GM03348 (cell line): Measurements from ENCODE around the gene THSD7A.

Source experiments
- DNase-seq: peaks from one replicate; pipeline ENCODE4 v3.0.0; 2012; ENCODE audit warnings: low spot score

Gene THSD7A

DNA sequence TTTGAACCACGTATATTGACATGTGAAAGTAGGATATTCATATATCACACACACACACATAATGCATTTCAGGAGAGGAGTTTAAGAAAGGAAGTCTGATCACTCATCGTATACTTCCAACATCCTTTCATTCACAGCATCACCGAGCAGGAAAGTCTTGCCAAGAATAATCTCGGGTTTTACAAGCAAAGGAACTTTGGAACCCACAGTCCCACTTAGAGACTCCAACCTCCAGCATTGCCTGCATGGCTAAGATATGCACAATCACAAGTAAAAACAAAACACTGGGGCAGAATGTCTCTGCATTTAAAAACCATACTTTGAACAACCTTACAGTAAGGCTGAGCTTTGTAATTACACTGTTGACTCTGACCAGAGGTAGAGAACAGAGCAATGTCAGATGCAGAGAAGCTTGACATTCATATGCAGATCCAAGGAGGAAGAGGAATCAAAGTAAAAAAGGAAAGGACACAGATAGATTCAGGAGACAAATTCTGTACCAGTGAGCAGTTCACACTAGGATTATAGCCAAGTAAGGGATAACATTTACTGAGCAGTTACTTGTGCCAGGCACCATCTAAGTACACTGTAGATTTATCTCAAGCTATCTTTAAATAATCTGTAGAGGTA is 14.8 kb downstream of the THSD7A start:
- no peak for DNase-seq

DNA sequence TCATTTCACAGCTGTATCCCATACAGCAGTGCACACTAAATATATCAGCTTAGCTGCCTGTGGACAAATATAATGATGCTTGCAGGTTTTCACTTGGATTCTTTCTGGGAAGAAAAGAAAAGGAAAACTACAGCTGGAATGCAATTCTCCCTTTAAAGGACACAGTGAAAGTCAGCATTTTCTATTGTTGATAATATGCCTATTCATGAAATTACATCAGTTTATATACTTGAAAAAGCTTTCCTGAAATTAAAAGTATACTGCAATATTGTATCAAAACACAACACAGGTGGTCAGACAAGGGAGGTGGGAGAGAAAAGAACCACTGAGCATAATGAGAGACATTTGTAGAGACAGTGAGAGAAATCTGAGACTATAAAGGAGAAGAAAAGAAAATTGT is 20.3 kb downstream of the THSD7A start:
- no peak for DNase-seq

DNA sequence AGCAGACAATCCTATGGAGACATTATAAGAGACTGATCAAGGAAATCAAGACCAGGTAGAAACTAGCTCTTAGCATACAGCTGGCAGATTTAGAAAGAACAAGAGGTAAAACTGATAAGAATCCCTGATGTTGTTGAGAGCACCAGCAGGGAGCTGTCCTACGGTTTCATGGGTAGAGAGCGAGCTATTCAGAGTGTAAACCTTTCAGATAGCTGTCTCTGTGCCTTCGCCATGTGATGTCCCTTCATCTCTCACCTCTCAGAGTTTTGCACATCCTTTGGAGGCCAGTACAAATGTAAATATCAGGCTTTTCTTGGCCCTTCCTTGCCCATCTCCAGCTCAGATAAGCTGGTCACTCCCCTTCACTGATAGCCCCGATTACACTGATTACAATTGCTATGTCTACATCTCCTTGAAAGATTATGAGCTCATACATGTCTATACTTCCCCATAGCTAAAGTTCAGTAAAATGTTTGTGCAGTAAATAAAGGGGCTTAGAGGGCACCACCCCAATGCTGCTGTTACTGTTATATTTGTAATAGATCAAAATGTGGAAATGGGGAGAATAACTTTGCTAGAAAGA is 21.9 kb downstream of the THSD7A start:
- DNase-seq, result no peak

DNA sequence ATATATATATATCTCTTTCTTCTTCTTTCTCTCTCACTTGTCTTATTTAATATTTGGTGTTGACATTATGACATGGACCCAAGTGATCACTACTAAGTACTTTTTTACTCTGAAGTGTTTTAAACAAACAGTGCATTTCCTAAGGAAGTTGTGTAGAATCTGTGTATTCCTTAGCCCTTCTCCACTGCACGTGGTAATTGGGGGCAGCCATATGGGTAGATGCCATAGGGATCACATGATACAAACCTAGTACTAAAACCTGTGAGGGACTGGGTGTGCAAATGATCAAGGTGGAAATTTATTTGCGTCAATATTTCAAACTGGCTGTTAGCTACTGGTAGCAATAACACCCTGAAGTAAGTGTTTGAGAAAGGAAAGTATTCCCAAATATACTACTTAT is 25.0 kb downstream of the THSD7A start:
- DNase-seq, result no peak

DNA sequence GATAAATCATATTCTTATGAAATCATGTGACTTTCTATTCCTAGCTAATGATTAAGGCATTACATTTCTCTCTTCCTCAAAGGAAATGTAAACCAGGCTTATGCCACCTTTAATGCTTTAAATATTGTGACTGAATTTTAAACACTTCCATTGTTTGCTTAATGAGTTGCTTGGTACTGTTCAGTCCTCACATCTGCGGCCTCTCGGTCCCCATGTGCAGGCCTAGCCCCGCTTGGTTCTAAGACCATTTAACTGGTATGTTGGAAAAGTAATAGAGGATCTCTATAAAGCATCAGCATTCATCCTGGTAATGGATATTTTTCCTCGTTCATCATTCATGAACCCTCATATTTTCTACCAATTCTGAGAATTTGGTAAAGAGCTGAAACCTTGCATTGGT is 27.4 kb downstream of the THSD7A start:
- no peak for DNase-seq

DNA sequence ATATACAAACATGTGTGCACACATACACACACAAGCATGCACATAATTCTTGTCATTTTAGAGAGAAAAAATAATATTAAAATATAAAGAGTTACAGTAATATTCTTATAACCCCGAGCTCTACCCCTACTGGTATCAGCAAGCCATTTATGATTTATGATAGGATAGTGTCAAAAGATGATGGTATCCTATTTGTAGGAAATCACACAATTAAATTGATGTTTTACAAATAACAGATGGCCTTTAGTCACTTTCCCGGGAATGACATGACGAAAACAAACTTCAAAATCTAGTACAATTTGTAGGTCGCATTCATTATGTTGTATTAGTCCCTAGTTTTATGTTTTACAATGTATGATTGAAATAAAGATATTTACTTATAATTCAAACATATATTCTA is 36.8 kb downstream of the THSD7A start:
- DNase-seq, result no peak

DNA sequence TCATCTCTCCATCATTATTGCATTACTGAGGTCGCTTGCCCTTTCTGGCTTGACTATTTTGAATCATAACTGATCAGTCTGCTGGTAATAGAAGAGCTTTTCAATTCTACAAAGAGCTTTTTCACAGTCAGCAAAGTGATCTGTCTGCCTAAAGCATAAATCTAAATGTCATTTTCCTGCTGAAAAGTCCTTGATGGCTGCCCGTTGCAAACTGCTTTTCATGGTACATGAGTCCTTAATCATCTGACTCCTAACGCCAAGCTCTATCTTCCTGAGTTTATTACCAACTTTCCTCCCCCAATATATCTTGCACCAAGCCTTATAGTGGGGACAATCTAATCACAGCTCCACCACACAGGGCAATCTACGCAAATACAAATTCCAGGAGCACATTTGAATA is 39.8 kb downstream of the THSD7A start:
- DNase-seq, result no peak

DNA sequence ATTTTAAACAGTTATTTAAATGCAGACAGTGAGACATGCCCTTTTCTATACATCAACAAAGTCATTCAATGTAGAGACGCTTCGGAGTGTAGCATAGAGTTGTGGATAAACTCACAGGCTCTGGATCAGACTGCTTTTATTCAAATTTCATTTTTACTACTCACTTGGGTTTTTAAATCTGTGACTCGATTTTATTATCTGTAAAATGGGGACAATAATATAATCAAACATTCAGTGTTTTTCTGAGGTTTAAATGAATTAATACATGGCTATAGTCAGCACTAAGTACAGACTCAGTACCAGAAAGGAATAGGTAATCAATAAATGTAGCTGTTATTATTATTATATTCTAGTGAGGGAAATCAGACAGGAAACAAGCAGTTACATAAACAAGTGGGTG is 43.4 kb downstream of the THSD7A start:
- no peak for DNase-seq

DNA sequence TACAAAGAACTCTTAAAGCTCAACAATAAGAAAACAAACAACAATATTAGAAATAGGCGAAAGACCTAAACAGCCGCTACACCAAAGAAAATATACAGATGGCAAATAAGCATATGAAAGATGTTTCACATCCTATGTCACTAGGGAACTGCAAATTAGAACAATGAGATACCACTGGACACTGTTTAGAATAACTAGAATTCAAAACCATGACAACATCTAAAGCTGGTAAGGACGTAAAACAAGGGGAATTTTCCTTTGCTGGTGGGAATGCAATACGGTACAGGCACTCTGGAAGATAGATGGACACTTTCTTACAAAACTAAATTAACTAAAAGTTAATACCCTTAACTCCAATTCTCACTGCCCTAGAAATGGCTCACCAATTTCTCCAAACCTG is 44.5 kb downstream of the THSD7A start:
- no peak for DNase-seq

DNA sequence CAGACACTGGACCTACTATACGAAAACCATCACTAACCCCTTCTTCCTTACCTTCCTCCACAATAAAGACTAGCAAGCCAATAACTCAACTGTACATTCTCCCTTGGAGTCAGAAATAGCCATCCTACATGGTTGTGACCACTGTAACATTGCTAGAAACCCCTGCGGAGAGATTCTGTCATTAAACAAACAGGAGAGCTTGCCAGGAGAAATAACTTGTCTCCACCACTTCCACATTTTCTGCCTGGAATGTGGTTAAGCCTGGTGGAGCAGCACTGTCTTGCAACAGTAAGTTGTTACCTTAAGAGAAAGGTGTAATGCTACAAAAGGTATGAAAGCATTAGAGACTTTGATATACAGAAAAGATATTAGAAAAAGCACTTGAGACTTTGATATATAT is 45.8 kb downstream of the THSD7A start:
- no peak for DNase-seq

DNA sequence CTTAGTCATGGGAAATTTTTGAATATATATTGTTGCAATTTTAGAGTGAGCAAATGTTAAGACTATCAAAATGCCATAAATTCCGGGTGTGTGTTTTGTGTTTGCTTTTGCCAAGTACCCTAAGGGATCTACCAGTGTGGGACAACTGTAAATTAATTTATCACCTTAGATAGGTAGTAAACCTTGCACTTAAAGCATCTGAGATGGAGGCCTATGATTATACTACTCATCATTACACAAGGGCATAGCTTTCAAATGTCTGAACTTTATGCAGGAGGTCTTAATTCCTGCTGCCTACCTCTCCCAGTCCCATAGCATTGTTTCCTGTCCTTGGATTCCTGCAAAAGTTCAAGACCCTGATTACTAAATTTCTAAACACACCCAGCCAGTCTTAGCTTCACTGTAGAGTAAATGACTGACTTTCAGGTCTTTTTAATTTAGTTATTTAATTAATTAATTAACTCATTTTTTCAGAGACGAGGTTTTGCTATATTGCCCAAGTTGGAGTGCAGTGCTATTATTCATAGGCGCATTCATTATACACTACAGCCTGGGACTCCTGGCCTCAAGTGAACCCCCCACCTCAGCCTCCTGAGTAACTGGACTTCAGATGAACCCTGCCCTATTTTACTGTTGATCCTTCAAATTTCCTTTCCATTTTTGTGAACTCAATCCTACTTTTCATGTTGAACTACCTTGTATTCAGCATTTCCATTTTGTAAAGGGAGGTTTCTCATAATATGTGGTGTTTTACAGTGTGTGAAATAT is 47.0 kb downstream of the THSD7A start:
- no peak for DNase-seq

DNA sequence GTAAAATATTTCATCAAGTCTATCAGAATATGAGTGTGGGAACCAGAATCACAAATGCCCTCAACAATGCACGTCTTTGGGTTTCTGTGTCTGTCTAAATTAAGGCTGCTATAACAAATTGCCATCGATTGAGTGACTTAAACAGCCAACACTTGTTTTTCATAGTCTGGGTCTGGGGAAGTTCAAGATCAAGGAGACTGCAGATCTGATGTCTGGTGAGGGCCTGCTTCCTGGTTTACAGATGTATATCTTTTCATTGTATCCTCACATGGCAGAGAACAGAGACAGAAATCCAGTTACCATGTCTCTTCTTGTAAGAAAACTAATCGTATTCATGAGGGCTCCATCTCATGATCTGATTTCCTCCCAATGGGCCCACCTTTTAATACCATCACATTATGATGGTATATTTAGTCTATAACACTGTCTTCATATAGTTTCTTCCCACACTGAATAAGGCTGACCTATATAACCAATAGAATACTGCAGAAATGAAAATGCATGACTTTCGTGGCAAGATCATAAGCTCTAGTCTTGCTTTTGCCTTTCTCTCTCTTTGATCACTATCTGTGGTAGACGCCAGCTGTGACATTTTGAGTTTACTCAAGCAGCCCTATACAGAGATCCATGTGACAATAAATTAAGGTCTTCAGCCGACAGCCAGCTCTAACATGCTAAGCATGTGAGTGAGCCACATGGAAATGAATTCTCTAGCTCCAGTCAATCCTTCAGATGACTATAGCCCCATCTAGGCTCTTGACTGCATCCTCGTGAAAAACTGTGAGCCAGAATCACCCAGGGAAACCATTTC is 51.9 kb downstream of the THSD7A start:
- no peak for DNase-seq

DNA sequence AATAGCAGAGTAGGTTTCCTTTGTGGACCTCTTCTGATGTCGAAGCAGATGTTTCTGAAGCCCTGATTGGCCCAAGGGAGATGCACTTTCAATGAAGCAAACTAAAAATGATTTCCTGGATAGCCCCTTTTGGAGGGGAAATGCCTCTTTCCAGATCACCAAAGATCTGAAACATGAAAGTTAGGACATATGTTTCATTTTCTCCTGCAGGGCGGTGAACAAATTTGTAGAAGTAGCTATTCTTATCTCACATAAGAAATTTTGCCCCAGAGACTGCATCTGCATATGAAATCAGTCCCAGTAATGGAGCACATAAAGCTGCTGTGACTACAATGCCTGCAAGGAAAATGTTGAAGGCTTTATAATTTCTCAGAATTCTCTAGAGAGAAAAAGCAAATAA is 56.0 kb downstream of the THSD7A start:
- DNase-seq, result no peak

DNA sequence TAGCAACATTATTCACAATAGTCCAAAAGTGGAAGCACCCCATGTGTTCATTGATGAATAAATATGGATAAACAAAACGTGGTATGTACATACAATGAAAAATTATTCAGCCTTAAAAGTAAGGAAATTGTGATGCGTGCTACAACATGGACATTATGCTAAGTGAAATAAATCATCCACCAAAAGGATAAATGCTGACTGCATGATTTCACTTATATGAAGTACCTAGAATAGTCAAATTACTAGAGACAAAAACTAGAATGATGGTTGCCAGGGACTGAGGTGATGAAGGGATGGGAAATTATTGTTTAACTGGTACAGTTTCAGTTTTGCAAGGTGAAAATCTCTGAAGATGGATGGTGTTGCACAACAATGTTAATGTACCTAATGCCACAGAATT is 56.6 kb downstream of the THSD7A start:
- no peak for DNase-seq

DNA sequence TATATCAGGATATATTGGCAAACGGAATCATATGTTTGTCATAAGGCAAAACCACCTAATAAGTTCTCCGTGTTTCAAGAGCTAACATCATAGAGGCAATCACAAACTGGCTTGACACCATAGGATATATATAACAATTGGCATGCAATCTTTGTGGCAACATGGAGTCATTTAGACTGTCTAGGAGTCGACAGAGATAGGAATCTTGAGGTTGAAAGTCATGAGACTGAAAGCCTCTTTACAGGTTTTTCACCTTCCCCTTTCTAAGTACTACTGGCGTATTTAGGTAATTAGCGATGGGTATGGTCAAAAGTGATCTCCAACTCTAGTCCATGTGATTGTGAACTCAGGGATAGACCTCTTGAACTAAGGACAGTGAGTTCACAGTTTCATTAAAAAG is 63.7 kb downstream of the THSD7A start:
- no peak for DNase-seq

DNA sequence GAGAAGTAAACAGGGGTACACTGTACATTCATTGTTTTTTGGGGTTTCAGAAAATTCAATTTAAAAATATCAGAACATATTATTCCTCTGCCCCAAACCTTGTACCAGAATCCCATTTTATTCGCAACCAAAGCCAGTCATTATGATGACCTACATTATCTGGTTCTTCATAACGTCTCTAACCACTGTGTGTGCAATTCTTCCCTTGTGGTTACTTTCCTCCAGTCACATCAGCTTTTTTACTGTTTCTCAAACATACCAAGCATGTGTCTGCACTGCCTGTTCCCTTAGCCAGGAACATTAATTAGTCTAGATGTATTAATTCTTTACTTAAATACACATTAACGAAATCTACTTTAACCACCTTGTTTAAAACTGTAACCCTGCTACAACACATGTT is 64.8 kb downstream of the THSD7A start:
- no peak for DNase-seq

DNA sequence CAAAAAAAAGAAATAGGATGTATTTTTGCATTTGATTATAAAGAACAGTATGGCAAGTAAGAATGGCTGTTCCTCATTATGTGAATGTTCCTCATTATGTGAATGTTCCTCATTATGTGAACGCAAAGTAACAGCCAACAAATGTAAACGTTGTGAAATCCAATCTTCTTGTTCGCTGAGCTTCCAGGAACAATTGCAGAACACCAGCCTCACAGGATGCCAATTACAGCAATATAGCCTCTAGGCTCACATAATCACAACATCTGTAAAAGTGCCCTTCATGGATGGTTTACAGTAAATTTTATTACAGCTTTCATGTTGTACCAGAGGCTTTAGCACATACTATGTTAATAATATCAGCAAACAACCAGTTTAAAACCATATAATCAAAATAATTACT is 71.6 kb downstream of the THSD7A start:
- DNase-seq, result no peak

DNA sequence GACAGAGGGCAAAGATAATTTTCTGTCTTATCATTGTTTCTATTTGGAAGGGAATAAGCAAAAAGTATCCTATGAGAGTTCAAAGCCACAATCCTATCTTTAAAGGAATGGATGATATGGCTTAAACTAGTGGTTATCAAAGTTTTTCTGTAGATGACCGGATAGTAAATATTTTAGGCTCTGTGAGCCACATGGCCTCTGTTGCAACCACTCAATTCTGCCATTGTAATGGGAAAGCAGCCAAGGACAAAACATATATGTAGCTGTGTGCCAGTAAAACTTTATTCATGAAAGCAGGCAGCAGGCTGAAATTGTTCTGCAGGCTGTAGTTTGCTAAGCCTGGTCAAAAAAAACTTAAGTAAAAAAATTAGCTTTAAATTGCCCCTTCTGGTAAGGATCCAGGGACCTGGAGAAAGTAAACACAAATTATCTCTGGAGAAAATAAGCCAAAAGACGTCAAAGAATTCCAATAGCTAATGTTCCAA is 73.3 kb downstream of the THSD7A start:
- DNase-seq, result no peak

DNA sequence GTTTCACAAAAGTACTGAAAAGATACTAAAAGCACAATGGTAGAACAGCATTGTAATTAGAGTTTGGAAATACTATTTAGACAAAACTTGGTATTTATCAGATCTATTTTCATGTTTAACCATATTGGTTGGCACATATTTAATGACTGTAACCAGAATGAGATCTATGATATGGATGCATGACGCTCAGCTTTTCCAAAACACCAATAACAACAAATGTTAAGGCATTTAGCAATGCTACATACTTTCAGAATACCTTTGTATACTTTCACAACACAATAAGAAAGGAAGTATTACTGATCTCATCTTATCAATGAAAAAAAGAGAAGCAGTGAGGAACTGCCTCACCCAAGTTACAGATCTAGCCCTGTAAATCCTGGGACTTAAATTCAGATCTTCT is 74.8 kb downstream of the THSD7A start:
- DNase-seq, result no peak

DNA sequence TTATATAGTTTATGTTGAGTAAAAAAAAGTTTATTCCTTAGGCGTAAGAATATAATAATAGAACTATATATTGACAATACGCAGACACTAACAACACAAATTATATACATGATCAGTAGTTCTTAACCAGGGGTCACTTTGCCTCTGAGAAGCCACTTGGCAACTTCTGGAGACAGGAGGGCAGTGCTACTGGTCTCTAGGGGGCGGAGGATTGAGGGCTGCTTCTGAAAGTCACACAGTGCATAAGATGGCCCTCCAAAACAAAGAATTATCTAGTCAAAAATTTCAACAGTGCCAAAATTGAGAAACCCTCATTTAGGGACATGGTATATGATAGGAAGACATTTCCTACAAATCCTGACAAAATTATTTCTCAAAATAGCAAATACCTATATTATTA is 77.1 kb downstream of the THSD7A start:
- no peak for DNase-seq

DNA sequence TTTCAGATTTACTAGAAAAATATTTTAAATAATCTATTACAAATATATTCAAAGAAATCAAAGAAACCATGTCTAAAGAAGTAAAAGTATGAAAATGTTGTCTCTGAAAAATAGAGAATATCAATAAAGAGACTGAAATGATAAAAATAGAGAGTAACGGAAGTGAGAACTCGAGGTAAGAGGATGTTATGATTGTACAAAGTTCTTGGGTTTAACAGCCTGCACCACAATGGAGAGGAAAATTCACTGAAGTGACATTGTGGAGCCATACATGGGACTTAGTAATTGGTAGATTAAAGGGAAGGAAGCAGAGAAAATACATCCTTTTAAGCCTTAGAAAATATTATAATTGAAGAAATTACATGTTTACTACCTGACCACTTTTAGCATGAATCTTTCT is 77.9 kb downstream of the THSD7A start:
- no peak for DNase-seq

DNA sequence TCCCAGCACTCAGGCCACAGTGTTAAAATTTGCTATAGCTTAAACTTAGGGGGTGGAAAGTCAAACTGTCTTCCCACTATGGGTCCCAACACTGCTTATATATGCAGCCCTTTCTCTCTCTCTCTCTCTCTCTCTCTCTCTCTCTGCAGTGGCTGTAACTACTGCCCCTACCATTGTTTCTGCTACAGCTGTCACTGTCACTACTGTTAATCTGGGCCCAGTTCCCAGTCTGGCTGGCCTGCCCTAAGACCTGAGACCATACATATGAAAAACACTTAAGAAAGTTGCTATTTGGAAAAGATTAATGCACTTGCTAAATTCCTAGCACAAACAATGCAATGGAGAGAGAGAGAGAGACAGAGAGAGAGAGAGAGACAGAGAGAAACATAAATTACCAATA is 78.6 kb downstream of the THSD7A start:
- DNase-seq, result no peak
